ENCODE data around the gene GIMAP8.
"Not testable (repeated sequence)": the region's sequence is repeated elsewhere in the genome, so short reads cannot be mapped to it uniquely, and the experiment has no call there.

The GIMAP8 gene

DNA sequence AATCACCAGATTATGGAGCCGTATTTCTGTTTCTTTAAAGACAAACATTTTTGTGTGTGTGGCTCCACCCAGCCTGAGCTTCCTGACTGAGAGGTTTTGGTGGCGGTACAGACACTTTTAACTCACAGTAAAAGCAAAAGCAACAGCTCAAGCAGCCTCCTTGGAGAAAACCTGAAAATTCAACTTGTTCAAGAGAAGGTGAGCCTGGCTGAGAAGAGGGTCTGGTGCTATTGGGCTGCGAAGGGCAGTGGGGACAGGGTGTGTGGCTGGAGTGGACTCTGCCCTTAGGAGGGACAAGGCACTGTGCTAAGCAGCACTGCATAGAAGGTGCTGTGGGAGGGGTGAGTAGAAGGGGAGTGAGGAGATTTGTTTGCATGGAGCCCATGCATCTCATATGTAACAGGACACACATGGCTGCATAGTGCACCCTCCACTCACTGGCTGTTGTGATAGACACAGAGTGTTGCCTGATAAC lies 64.4 kb downstream of the GIMAP8 start, which contains the start of gene GIMAP7:
TSS of gene GIMAP7 (plus strand) at position 125 of the 475 bp plus-strand sequence. CDS start 5,103 bp downstream, outside the sequence.
- POLR2A ChIA-PET: no interaction called here
- CTCF ChIA-PET: interaction anchor here (1.0 to 2.0 kb wide), 7 partner anchors 10 to 241 kb away, joined by 3 to 6 read pairs (median 4); no protein-coding TSS in a partner anchor
- DNase-seq (ENCODE audit: extremely low spot score): peak; percentile 23
- TF ChIP-seq, protein P1, sequence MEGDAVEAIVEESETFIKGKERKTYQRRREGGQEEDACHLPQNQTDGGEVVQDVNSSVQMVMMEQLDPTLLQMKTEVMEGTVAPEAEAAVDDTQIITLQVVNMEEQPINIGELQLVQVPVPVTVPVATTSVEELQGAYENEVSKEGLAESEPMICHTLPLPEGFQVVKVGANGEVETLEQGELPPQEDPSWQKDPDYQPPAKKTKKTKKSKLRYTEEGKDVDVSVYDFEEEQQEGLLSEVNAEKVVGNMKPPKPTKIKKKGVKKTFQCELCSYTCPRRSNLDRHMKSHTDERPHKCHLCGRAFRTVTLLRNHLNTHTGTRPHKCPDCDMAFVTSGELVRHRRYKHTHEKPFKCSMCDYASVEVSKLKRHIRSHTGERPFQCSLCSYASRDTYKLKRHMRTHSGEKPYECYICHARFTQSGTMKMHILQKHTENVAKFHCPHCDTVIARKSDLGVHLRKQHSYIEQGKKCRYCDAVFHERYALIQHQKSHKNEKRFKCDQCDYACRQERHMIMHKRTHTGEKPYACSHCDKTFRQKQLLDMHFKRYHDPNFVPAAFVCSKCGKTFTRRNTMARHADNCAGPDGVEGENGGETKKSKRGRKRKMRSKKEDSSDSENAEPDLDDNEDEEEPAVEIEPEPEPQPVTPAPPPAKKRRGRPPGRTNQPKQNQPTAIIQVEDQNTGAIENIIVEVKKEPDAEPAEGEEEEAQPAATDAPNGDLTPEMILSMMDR (IDR thresholded peaks at IDR 0.05; ENCODE audit: control extremely low read depth, extremely low read depth, low read depth, missing control alignments): no peak

DNA sequence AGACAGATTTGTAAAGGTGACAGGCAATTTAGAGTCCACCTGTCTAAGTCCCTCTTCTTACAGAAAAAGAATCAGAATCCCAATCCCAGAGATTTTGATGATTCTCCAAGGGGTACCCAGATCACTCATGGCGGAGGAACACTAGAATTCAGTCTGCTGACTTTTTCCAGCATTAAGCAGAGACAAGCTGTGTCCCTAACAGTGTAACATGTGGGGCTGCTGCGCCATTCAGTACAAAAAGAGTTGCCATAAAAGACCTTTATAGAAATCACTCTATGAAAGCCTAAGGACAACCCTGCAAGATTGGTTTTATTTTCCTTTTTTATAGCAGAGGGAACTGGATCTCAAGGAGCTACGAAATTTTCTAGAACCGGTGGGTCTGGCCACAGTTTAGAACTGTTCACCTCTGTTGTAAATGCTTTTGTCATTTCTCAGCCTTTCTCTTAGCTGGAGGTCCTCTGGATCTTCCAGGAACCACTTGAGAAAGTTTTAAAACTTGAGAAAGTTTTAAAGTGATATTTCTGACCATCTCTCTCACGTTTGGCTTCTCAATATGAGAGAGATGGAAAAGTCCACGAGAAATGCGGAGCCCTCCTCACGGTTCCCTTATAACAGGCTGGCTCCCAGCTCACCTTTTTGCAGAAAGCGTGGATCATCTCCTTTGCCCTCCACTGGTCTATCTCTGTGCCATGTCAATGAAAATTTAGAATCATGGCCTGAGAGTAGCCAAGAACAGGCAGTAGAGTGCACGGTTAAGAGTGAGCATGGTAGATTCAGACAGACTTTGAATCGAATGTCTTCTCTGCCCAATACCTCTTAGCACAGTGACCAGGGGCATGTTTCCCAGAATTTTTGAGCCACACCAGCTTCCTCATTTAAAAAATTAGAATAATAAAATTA lies 65.1 kb downstream of the GIMAP8 start:
- ChIA-PET POLR2A (no interaction called here), CTCF (interaction anchor here (1.0 to 2.0 kb wide), 6 partner anchors 10 to 240 kb away, joined by 3 to 6 read pairs (median 4); no protein-coding TSS in a partner anchor)
- DNase-seq (ENCODE audit: extremely low spot score): no peak
- TF ChIP-seq, protein P1 (IDR thresholded peaks at IDR 0.05; ENCODE audit: control extremely low read depth, extremely low read depth, low read depth, missing control alignments): no peak

DNA sequence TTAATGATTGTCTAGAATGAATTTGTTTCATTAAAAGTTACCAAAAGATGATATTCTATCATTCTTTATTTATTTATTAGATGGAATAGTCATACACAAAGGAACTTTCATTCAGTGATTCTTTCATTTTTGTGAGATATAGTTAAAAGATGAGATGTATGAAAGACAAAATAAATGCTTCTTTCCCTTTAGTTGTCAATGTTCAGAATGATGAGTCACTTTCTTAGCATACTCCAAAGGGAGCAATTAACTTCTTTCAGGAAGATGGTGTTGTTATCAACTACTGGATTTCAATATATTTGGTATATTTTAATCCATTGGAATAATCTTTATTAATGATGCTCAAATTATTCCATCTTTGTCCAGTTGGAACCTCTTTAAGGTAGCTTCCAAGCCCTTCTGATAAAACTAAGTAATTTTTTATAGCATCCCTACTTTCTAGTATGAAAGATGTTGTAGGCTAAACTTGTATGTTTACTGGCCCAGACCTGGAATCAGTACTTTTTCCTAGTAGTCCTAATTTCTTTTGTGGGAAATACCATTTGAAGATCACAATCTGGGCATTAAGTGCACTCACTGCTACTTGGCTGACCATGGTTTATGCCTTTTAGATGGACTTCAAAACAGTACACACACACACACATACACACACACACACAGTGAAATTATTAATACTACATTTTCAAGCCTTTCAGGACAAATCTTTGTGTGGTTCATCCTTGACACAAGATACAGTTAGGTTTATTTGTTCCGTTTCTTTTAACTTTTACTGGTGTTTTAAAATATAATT lies 66.7 kb downstream of the GIMAP8 start:
- DNase-seq (ENCODE audit: extremely low spot score): no peak
- TF ChIP-seq, protein P1 (IDR thresholded peaks at IDR 0.05; ENCODE audit: control extremely low read depth, extremely low read depth, low read depth, missing control alignments): no peak
- ChIA-PET POLR2A (no interaction called here), CTCF (no interaction called here)

DNA sequence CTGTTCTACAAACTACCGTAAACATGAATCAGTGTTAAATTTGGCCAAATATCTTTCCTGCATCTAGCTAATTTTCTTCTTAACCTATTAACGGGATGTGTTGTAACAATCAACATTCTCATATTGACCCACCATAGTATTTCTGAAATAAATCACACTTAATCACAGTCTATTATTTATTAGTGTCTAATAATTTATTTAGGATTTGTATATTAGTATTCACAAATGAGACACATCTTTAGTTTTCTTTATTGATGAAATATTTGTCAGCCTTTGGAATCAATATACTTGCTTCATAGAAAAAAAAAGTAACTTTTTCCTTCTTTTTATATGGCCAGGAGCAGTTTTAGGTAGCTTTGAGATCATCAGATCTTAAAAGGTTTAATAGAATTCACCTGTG lies 68.9 kb downstream of the GIMAP8 start:
- ChIA-PET POLR2A (no interaction called here), CTCF (no interaction called here)
- TF ChIP-seq, protein P1 (IDR thresholded peaks at IDR 0.05; ENCODE audit: control extremely low read depth, extremely low read depth, low read depth, missing control alignments): no peak
- DNase-seq (ENCODE audit: extremely low spot score): no peak

DNA sequence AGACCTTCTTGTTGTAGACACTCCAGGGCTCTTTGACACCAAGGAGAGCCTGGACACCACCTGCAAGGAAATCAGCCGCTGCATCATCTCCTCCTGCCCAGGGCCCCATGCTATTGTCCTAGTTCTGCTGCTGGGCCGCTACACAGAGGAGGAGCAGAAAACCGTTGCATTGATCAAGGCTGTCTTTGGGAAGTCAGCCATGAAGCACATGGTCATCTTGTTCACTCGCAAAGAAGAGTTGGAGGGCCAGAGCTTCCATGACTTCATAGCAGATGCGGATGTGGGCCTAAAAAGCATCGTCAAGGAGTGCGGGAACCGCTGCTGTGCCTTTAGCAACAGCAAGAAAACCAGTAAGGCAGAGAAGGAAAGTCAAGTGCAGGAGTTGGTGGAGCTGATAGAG lies 69.7 kb downstream of the GIMAP8 start:
- TF ChIP-seq, protein P1 (IDR thresholded peaks at IDR 0.05; ENCODE audit: control extremely low read depth, extremely low read depth, low read depth, missing control alignments): no peak
- ChIA-PET CTCF (no interaction called here), POLR2A (no interaction called here)
- DNase-seq (ENCODE audit: extremely low spot score): no peak

DNA sequence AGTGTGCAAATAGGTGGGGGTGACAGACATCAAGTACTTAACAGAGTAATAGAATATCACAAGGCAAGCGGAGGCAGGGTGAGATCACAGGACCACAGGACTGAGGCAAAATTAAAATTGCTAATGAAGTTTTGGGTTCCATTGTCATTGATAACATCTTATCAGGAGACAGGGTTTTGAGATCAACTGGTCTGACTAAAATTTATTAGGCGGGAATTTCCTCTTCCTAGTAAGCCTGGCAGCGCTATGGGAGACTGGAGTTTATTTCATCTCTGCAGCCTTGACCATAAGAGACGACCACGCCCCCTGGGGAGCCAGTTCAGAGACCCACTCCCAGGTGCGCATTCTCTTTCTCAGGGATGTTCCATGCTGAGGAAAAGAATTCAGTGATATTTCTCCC lies 72.5 kb downstream of the GIMAP8 start:
- CTCF ChIA-PET; DNase-seq (ENCODE audit: extremely low spot score); POLR2A ChIA-PET: not testable (repeated sequence)

Data from GM10248 (cell line).